HG02642 (cell line): Measurements from ENCODE around the gene UPF1.

Experiments
- ATAC-seq: cut with Tn5 transposase; IDR thresholded peaks from one replicate; pipeline ENCODE4 v1.9.1; 2021; ENCODE audit warnings: mild to moderate bottlenecking; ENCODE audit not compliant: unreplicated experiment, poor library complexity

UPF1 gene

GRCh38 chr19:18833849-18834643, 2.3 kb downstream of the UPF1 start:
- ATAC-seq: no peak

- no peak for ATAC-seq
Measured at GRCh38 chr19:18834644-18834984, 2.9 kb downstream of the UPF1 start.

- ATAC-seq: no peak
Measured at GRCh38 chr19:18839465-18840287, 7.9 kb downstream of the UPF1 start.

GRCh38 chr19:18840288-18841267, 8.8 kb downstream of the UPF1 start:
- no peak for ATAC-seq

GRCh38 chr19:18841400-18841799, 9.6 kb downstream of the UPF1 start:
- no peak for ATAC-seq

GRCh38 chr19:18842166-18842565, 10.4 kb downstream of the UPF1 start:
- no peak for ATAC-seq

GRCh38 chr19:18843960-18844359, 12.2 kb downstream of the UPF1 start:
- no peak for ATAC-seq

- no peak for ATAC-seq
Measured at GRCh38 chr19:18844806-18845329, 13.1 kb downstream of the UPF1 start.

GRCh38 chr19:18845961-18846360, 14.2 kb downstream of the UPF1 start:
- no peak for ATAC-seq

GRCh38 chr19:18846862-18847548, 15.2 kb downstream of the UPF1 start:
- no peak for ATAC-seq

- ATAC-seq: no peak
Measured at GRCh38 chr19:18847549-18848463, 16.0 kb downstream of the UPF1 start.

- no peak for ATAC-seq
Measured at GRCh38 chr19:18848878-18849661, 17.3 kb downstream of the UPF1 start.

- no peak for ATAC-seq
Measured at GRCh38 chr19:18849838-18850400, 18.2 kb downstream of the UPF1 start.

GRCh38 chr19:18850471-18851375, 19.0 kb downstream of the UPF1 start:
- no peak for ATAC-seq

GRCh38 chr19:18851673-18852325, 20.0 kb downstream of the UPF1 start:
- no peak for ATAC-seq

- ATAC-seq: no peak
Measured at GRCh38 chr19:18852648-18853047, 20.9 kb downstream of the UPF1 start.
